ENCODE measurements around the gene PPIL1. TPM values are rescaled to one million over a fixed set of nuclear protein-coding genes. Genes with fewer than 3 reads are reported as not detected.
A peak's percentile ranks its signal among the peaks of the same experiment; 100 is the strongest.

Gene PPIL1
- 18.9 TPM for total RNA-seq

DNA sequence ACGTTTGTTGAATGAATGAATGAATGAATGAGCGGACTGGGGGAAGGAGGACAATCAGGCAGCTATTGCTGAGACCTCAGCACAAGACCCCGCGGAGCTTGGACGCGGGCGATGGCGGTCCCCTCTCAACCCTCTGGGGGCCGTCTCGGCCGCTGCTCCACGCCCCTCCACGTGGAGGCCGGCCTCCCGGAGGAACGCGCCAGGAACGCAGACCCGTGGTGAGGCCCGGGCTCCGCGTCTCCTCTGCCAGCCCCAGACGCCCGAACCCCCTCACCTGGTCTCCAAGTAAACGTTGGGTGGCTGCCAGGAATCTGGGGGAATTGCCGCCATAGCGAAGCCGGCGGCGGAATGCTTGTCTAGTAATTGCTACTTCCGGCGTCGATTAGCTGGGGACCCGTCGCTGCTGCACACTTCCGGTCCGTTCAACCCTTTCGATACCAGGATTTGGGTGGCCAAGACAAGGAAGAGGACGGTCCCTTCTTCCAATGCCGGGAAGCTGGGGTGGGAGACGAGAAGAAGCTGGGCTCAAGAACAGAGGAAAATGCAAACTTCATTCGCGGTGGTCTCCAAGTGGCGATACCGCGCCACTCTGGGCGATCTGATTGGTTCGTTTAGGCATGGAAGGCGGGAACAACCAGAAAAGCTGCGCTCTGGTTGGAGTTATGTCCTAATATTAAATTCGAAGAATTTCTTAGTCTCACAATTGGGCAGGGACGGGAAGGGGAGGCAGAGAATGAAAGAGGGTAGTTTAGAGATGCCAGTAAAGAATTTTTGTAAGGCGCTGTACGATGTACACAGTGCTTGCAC, at the start of gene PPIL1:
TSS of gene PPIL1 (minus strand) at position 361 of the 807 bp plus-strand sequence. CDS start at position 330, 31 bp downstream.
- intact Hi-C loops (cut with DNase I), result no loop called here
- no peak for DNase-seq (ENCODE audit: extremely low spot score in 2 of 2)
- TF ChIP-seq POLR2A (IDR thresholded peaks at IDR 0.05), result peak in 1 of 2 donors; percentile 35
- TF ChIP-seq, protein P1, sequence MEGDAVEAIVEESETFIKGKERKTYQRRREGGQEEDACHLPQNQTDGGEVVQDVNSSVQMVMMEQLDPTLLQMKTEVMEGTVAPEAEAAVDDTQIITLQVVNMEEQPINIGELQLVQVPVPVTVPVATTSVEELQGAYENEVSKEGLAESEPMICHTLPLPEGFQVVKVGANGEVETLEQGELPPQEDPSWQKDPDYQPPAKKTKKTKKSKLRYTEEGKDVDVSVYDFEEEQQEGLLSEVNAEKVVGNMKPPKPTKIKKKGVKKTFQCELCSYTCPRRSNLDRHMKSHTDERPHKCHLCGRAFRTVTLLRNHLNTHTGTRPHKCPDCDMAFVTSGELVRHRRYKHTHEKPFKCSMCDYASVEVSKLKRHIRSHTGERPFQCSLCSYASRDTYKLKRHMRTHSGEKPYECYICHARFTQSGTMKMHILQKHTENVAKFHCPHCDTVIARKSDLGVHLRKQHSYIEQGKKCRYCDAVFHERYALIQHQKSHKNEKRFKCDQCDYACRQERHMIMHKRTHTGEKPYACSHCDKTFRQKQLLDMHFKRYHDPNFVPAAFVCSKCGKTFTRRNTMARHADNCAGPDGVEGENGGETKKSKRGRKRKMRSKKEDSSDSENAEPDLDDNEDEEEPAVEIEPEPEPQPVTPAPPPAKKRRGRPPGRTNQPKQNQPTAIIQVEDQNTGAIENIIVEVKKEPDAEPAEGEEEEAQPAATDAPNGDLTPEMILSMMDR (IDR thresholded peaks at IDR 0.05), result peak in 1 of 3 experiments; percentile 4
- TF ChIP-seq POLR2AphosphoS5 (IDR thresholded peaks at IDR 0.05; ENCODE audit: insufficient read depth in 1 of 2, low read depth in 1 of 2), result peak in 1 of 2 donors; percentile 80
- Histone ChIP-seq H3K9me3 (no peaks in the 10 kb centered on the region), H3K4me1 (peaks cover 20% of the 10 kb centered on the region), H3K27ac (peak within 1 kb of the TSS; percentile 81), H3K4me3 (peak within 1 kb of the TSS; percentile 76 to 82), H3K36me3 (peaks cover 0 to under 1% of the 10 kb centered on the region in 2 donors), H3K27me3 (no peaks in the 10 kb centered on the region)

GRCh38 chr6:36924131-36924530, 49.5 kb upstream of the PPIL1 start:
- Histone ChIP-seq H3K9me3 (no peaks in the 10 kb centered on the region), H3K27ac (peak overlapping the region; percentile 73), H3K4me3 (no peak overlapping the region), H3K4me1 (peaks cover 53% of the 10 kb centered on the region), H3K27me3 (no peaks in the 10 kb centered on the region), H3K36me3 (peaks cover 0 to 37% of the 10 kb centered on the region in 2 donors)
- intact Hi-C loops (cut with DNase I), result no loop called here
- no peak for DNase-seq (ENCODE audit: extremely low spot score in 2 of 2)
- TF ChIP-seq, protein P1 (IDR thresholded peaks at IDR 0.05), result no peak
- TF ChIP-seq POLR2AphosphoS5 (IDR thresholded peaks at IDR 0.05; ENCODE audit: insufficient read depth in 1 of 2, low read depth in 1 of 2), result no peak
- no peak for TF ChIP-seq POLR2A (IDR thresholded peaks at IDR 0.05)

- intact Hi-C loops (cut with DNase I), result no loop called here
- H3K9me3 ChIP-seq, result no peaks in the 10 kb centered on the region
- no peak overlapping the region for H3K4me3 ChIP-seq
- peak overlapping the region; percentile 85 for H3K27ac ChIP-seq
- peak in 1 of 2 donors; percentile 32 for TF ChIP-seq POLR2AphosphoS5 (IDR thresholded peaks at IDR 0.05; ENCODE audit: insufficient read depth in 1 of 2, low read depth in 1 of 2)
- no peak for TF ChIP-seq POLR2A (IDR thresholded peaks at IDR 0.05)
- TF ChIP-seq, protein P1 (IDR thresholded peaks at IDR 0.05), result no peak
- H3K4me1 ChIP-seq, result peaks cover 56% of the 10 kb centered on the region
- peaks cover 0 to 36% of the 10 kb centered on the region in 2 donors for H3K36me3 ChIP-seq
- no peak for DNase-seq (ENCODE audit: extremely low spot score in 2 of 2)
- H3K27me3 ChIP-seq, result no peaks in the 10 kb centered on the region
Measured at GRCh38 chr6:36920546-36920945, 45.9 kb upstream of the PPIL1 start.

DNA sequence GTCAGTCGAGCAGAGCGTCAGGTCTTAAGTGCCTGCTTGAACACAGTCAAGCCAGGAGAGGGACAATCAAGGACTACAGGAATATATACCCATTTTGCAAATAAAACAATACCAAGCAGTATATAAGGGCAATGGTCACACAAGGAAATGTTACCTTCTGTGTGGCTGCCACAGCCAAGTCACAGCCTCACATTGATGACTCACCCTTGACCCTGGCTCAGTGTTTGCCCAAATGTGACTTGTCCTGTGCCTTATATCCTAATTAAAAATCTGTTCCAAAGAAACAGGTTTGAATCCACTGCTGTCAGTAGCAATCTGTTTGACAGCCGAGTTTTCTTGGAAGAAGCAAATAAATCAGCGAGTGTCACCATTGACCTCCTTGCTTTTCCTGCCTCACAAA, 45.4 kb upstream of the PPIL1 start:
- DNase-seq (ENCODE audit: extremely low spot score in 2 of 2), result no peak
- Histone ChIP-seq H3K27ac (peak overlapping the region; percentile 85), H3K27me3 (no peaks in the 10 kb centered on the region), H3K4me3 (no peak overlapping the region), H3K4me1 (peaks cover 54% of the 10 kb centered on the region), H3K36me3 (peaks cover 0 to 31% of the 10 kb centered on the region in 2 donors), H3K9me3 (no peaks in the 10 kb centered on the region)
- intact Hi-C loops (cut with DNase I), result no loop called here
- TF ChIP-seq POLR2A (IDR thresholded peaks at IDR 0.05) (no peak), POLR2AphosphoS5 (IDR thresholded peaks at IDR 0.05; ENCODE audit: insufficient read depth in 1 of 2, low read depth in 1 of 2) (no peak)

- no peak overlapping the region for H3K4me3 ChIP-seq
- peak overlapping the region; percentile 85 for H3K27ac ChIP-seq
- no peaks in the 10 kb centered on the region for H3K27me3 ChIP-seq
- H3K4me1 ChIP-seq, result peaks cover 62% of the 10 kb centered on the region
- H3K9me3 ChIP-seq, result no peaks in the 10 kb centered on the region
- TF ChIP-seq POLR2AphosphoS5 (IDR thresholded peaks at IDR 0.05; ENCODE audit: insufficient read depth in 1 of 2, low read depth in 1 of 2), result peak; percentile 30 to 61
- no peak for TF ChIP-seq POLR2A (IDR thresholded peaks at IDR 0.05)
- intact Hi-C loops (cut with DNase I), result no loop called here
- DNase-seq (ENCODE audit: extremely low spot score in 2 of 2), result peak in 1 of 2 donors; percentile 97
- peaks cover 0 to 31% of the 10 kb centered on the region in 2 donors for H3K36me3 ChIP-seq
Measured at GRCh38 chr6:36917541-36918193, 43.1 kb upstream of the PPIL1 start.

Data from vagina (tissue), 2 donors.